ENCODE data around the gene SDC4.

Gene SDC4

GRCh38 chr20:45392733-45393132 is 44.5 kb upstream of the SDC4 start:
- Histone ChIP-seq H3K4me2 (ENCODE audit: low read depth, low read length, poor library complexity, severe bottlenecking) (no peak overlapping the region), H3K9me3 (ENCODE audit: insufficient read depth, low read depth, low read length) (no peaks in the 10 kb centered on the region), H3K79me2 (ENCODE audit: insufficient read depth, low read length) (no peaks in the 10 kb centered on the region), H3K9me2 (replicated peaks; ENCODE audit: low read depth, low read length) (no peaks in the 10 kb centered on the region), H3K9ac (ENCODE audit: low read depth, low read length, poor library complexity, severe bottlenecking) (no peak overlapping the region), H3K27me3 (ENCODE audit: insufficient read depth, low read length, poor library complexity, severe bottlenecking) (no peaks in the 10 kb centered on the region), H4K20me1 (ENCODE audit: insufficient read depth, low read length, poor library complexity, severe bottlenecking) (no peaks in the 10 kb centered on the region), H3K4me3 (ENCODE audit: low read length, poor library complexity, severe bottlenecking) (no peak overlapping the region), H3F3A (ENCODE audit: low read depth) (no peaks in the 10 kb centered on the region), H2AFZ (ENCODE audit: low read length) (no peak overlapping the region), H3K4me1 (ENCODE audit: insufficient read depth, low read length, poor library complexity, severe bottlenecking) (no peaks in the 10 kb centered on the region), H3K36me3 (ENCODE audit: insufficient read depth, low read length) (no peaks in the 10 kb centered on the region)
- TF ChIP-seq EZH2phosphoT487 (IDR thresholded peaks at IDR 0.05; ENCODE audit: borderline replicate concordance), result no peak
- TF ChIP-seq CTCF (conservative IDR thresholded peaks at IDR 0.05; ENCODE audit: low read length), result no peak

GRCh38 chr20:45391559-45391958 is 43.3 kb upstream of the SDC4 start:
- Histone ChIP-seq H3K27me3 (ENCODE audit: insufficient read depth, low read length, poor library complexity, severe bottlenecking) (no peaks in the 10 kb centered on the region), H3K9me3 (ENCODE audit: insufficient read depth, low read depth, low read length) (no peaks in the 10 kb centered on the region), H3K4me3 (ENCODE audit: low read length, poor library complexity, severe bottlenecking) (no peak overlapping the region), H3F3A (ENCODE audit: low read depth) (no peaks in the 10 kb centered on the region), H2AFZ (ENCODE audit: low read length) (no peak overlapping the region), H3K4me2 (ENCODE audit: low read depth, low read length, poor library complexity, severe bottlenecking) (no peak overlapping the region), H4K20me1 (ENCODE audit: insufficient read depth, low read length, poor library complexity, severe bottlenecking) (no peaks in the 10 kb centered on the region), H3K79me2 (ENCODE audit: insufficient read depth, low read length) (no peaks in the 10 kb centered on the region), H3K4me1 (ENCODE audit: insufficient read depth, low read length, poor library complexity, severe bottlenecking) (no peaks in the 10 kb centered on the region), H3K36me3 (ENCODE audit: insufficient read depth, low read length) (no peaks in the 10 kb centered on the region), H3K9me2 (replicated peaks; ENCODE audit: low read depth, low read length) (no peaks in the 10 kb centered on the region), H3K9ac (ENCODE audit: low read depth, low read length, poor library complexity, severe bottlenecking) (no peak overlapping the region)
- TF ChIP-seq CTCF (conservative IDR thresholded peaks at IDR 0.05; ENCODE audit: low read length) (no peak), EZH2phosphoT487 (IDR thresholded peaks at IDR 0.05; ENCODE audit: borderline replicate concordance) (no peak)

DNA sequence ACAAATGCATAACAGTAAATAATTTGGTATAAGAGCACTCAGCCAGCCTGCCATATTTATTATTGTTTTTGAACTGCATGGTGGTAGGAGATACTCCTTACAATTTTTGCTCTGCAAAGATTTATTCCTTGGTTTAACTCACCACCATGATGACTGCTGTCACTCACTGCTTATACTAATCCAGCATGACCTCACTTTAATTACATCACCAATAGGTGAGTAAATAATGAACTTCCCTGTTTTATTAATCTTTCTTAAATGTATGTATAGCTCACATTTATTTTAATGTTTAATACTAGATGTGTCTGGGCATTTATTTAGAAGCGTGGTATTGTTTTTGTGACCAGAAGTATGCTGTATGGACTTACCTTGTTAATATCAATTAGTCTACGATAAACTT is 42.7 kb upstream of the SDC4 start:
- no peaks in the 10 kb centered on the region for H3K36me3 ChIP-seq (ENCODE audit: insufficient read depth, low read length)
- no peaks in the 10 kb centered on the region for H4K20me1 ChIP-seq (ENCODE audit: insufficient read depth, low read length, poor library complexity, severe bottlenecking)
- no peaks in the 10 kb centered on the region for H3K27me3 ChIP-seq (ENCODE audit: insufficient read depth, low read length, poor library complexity, severe bottlenecking)
- no peak overlapping the region for H2AFZ ChIP-seq (ENCODE audit: low read length)
- no peaks in the 10 kb centered on the region for H3K4me1 ChIP-seq (ENCODE audit: insufficient read depth, low read length, poor library complexity, severe bottlenecking)
- no peak overlapping the region for H3K4me3 ChIP-seq (ENCODE audit: low read length, poor library complexity, severe bottlenecking)
- TF ChIP-seq CTCF (conservative IDR thresholded peaks at IDR 0.05; ENCODE audit: low read length) (no peak), EZH2phosphoT487 (IDR thresholded peaks at IDR 0.05; ENCODE audit: borderline replicate concordance) (no peak)
- no peaks in the 10 kb centered on the region for H3K79me2 ChIP-seq (ENCODE audit: insufficient read depth, low read length)
- no peaks in the 10 kb centered on the region for H3K9me2 ChIP-seq (replicated peaks; ENCODE audit: low read depth, low read length)
- no peak overlapping the region for H3K4me2 ChIP-seq (ENCODE audit: low read depth, low read length, poor library complexity, severe bottlenecking)
- no peak overlapping the region for H3K9ac ChIP-seq (ENCODE audit: low read depth, low read length, poor library complexity, severe bottlenecking)
- H3K9me3 ChIP-seq (ENCODE audit: insufficient read depth, low read depth, low read length), result no peaks in the 10 kb centered on the region
- no peaks in the 10 kb centered on the region for H3F3A ChIP-seq (ENCODE audit: low read depth)

Data from Loucy (cell line).